HG02970 (cell line): ENCODE data around the gene NPFF.
"Not testable (repeated sequence)": the region's sequence is repeated elsewhere in the genome, so short reads cannot be mapped to it uniquely, and the experiment has no call there.

Source experiments
- ATAC-seq: cut with Tn5 transposase; IDR thresholded peaks from one replicate; pipeline ENCODE4 v1.9.1; 2021; ENCODE audit warnings: mild to moderate bottlenecking, moderate library complexity, moderate number of reproducible peaks; ENCODE audit not compliant: unreplicated experiment, low FRiP score

Gene NPFF

DNA sequence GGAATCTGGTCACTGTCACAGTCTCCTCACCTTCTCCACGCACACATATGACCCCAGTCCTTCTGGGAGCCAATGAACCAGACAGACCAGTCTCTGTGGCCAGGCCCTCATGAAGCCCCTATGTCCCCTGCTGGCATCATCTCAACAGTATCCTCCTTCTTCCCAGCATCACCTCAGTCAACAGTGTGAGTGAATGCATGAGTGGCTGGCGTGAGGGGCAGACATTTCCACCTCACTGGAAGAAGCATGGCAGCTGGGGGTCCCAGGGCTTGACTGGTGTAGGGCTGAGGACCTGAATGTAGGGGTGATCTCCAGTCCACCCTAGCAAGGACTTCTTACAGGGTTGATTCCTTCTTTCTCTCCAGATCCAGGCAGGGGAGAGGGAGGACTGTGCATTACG lies 9.8 kb downstream of the NPFF start:
- no peak for ATAC-seq

DNA sequence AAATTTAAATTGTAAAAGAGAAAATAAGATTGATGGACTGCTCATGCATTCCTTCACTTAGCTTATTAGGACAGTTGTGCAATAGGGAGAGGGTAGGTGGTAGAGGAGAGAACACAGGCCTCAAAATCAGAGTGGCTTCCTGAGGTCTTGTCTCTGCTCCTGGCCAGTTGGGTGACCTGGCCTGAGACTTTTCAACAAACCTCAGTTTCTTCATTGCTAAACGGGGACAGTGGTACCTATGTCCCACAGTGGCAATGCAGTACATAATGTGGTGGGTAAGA lies 10.6 kb downstream of the NPFF start:
- ATAC-seq, result no peak

DNA sequence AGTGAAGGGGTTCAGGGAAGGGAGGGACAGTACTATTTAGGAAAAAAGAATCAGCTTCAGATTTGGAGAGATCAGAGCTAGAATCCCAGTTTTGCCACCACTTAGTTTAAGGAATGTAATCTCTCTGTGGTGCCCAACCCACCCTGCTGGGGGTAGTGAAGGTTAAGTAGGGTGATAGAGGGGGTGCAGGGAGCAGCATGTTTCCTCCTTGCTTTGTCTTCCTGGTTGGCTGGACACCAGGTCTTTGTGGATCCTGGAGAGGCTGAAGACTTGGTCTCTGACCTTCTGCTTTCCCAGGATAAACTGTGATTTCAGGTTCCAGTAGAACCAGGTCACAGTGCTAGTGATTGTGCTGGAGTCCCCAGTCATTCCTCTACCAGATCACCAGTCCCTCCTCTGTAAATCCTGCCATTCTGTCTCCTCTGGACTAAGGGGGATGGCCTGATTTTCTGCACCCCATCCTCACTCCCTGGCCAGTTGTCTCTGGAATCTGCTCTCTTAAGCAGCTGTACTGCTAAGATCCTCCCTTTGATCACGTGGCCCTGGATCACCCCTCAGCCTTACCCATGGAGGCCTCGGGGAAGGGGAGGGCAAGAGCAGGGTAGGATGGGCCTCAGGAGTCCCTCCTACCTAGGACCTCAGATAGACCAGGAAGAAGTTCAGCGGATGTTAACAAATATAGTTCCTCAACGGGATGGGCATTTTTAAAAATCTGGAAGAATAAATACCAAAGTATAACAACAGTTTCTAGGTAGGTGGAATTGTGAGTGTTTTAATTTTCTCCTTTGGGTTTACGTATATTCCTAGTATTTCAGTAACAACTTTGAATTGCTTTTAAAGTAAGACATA lies 11.2 kb downstream of the NPFF start:
- ATAC-seq, result no peak

DNA sequence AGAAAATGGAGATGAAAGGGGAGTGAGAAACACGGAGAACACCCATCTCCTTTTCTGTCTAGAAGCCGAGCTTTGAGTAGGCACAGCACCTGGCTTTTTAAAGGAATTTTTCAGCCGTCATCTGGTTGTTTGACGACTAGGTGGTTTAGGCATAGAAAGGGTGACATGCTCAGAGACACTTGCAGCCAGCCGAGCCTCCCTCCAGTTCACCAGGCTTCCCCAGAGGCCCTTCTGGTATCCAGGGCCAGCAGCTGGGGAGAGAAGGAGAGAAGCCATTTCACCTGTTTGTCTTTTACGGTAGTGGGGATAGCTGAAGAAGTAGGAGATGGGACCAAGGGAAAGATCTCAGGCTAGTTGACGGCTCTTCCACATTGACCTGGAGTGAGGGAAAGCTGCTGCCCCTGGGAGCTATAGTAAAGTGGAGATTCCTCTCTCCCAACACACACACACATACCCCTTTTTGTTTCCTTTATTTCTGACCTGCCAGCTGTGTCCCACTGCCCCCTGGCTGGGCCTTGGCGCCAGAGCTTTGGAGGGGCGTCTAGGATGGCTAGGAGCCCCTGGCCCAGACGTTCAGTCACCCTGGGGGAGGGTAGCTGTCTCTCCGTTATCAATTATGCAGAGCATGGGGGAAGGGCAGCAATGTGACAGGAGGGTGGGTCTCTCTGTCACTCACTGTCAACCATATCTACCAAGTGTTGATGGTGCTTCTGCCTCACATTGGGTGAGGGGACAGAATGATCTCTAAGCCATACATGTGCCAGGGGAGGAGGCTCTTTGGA lies 13.5 kb downstream of the NPFF start:
- no peak for ATAC-seq

DNA sequence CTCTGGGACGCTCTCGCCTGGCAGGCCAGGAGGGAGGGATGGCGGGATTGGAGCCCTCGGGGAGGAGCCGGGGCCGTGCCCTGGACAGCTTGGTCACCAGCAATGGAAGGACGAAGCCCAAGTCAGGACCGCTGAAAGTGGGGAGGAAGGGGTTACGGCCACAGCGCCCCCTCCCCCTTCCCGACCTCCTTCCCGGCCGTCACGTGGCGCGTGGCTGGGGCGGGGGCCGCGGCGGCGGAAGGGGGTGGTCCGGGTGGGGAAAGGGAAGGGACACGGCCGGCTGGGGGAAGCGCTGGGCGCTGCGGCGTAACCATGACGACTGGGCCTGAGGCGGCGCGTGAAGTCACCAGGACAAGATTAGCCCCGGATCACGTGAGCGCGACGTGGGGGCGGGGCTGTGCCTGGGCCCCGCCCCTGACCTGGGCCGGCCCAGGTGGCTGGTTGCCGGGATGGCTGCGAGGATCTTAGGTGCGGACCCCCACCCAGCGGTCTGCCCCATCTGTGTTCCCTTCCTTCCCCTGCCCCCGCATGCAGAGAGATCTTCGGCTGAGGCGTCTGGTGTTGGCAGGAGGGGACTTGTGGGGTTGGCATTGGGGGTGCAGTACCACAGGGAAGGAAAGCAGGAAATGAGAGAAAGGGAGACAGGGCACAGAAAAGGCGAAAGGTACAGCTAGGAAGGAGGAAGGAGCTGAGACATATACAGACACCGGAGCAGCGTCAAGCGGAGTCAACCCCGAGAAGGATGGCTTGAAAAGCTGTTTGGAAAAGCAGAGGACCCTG lies 14.3 kb downstream of the NPFF start:
- peak; percentile 84 for ATAC-seq

DNA sequence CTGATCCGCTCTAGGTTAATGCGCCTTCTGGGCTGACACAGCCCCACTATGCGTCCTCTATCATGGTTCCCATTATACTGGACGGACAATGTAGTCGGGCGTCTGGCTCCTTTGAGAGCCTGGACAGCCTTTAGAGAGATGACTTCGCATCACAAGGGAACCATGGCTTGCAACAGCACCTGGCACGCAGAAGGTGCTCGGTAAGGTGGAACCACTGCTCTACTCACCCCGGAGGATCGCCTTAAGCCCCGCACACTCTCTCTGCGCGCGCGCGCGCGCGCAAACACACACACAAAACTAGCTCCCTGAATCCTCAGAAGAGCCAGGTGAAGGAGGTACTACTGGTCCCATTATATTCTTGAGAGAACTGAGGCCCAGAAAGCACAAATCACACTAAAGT lies 15.1 kb downstream of the NPFF start:
- no peak for ATAC-seq

DNA sequence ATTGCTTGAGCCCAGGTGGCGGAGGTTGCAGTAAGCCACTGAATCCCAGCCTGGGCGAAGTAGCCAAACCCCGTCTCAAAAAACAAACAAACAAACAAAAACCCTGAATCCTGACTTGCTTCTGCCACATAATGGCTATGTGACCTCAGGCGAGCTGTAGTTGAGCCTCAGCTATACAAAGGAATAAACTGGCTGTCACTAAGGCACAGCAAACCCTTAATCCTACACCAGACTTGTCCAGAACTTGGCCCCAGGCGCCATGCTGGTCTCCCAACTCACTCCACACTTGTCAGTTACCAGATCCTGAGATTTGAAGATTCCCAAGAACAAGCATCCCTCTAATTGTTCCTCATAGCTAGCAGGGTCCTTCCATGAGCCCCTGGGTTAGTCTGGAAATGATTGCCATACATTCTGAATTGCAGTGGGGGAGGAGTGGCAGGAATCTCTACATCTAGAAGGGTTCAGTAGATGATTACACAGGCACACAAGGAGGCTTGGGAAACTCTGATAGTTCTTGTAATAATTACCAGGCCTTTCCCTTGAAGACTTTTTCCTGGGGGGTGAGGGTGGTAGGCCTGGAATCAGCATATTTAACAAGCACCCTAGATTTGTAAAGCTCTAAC lies 17.9 kb downstream of the NPFF start:
- ATAC-seq, result no peak

DNA sequence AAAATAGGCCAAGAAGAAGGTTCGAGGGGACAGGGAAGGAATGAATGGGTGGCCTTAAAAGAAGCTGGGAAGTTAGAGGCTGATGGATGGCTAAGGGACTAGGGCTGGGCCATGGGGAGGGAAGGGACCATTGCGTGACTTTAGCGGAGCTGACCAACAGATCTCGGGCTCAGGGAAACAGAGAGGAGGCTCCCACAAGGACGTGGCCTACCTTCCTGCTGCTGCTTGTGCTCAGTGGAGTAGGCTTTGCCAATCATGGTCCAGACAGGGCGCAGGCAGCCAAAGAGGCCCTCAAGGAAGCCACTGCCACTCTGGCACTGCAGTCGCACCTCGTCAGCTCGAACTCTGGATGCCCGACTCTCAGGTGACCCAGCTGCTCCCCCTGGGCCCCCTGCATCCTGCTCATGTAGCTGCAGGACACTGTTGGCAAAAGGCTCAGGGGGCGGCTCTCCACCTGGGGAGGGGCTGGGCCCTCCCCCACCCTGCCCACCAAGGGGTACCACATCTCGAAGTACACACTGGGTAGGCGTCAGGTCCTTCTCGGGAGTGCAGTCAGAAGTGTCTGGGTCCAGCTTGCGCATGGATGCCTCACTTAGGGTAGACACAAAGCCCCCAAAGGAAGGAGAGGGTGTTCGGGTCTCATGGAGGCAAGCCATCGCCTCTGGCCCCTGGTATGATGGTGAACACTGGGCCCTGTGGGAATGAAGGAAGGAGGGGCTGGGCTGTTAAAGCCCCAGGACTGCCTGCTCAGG lies 20.4 kb downstream of the NPFF start:
- no peak for ATAC-seq

DNA sequence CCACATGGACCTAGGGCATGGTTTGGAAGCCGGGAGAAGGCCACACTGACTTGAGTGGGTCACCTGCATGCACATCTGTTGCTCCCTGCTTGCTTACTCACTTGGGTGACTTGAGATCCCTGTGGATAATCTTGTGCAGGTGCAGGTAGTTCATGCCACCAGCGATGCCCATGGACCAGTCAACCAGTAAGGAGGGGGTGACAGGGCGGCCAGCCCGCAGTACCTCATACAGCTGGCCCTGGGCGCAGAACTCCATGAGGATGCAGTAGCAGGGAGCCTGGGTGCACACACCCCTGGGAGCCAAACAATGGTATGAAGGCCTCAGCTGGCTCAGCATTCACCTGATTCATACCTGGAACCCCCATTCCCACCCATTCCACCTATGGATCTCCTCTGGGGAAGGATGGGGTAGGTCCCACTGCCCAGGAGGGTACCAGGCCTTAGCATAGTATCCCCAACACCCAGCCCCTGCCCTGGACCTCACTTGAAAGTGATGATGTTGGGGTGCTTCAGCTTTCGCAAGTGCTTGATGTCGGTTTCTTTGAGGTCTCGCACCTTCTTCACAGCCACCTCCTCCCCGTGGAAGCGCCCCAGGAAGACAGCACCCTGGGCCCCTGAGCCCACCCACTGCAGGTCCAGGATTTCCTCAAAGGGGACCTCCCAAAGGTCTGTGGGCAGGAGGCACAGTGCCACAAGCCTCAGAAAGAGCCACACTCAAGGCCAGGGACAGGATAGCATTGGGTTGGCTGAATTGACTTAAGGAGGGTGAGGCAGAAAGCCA lies 21.1 kb downstream of the NPFF start:
- ATAC-seq, result no peak

DNA sequence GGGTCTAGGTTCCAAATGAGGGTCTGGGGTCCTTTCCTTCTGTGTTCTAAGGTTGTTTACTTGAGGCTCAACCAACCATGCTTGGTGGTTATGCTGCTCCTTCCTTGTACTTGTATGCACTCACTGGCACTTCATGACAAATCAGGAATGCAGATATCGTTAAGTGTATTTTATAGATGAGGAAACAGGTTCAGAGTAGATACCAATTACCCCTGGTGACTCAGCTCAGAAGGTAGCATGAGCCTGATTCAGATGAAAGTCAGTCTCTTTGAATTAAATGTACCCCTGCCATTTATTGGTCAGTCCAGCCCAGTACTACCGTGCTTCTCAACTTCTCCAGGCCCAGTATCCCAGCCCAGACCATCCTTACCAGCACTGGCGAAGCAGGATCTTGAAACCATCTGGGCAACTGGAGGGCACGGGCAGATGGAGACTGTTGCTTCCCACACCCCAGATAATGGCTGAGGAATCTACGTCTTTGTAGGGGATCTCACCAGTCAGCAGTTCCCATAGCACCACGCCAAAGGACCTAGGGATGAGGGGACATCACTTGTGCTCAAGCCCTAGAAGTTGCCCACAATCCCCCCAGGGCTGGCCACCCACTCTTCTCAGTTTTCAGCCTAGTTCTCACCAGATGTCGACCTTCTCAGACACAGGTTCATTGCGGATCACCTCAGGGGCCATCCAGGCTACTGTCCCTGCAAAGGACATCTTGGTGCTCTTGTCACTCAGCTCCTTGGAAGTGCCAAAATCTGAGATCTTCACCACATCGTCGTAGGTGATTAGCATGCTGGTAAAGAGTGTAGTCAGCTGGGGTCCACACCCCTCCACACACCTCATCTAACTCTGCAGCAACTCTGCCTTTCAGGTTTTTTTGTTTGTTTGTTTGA lies 22.4 kb downstream of the NPFF start:
- ATAC-seq, result no peak

DNA sequence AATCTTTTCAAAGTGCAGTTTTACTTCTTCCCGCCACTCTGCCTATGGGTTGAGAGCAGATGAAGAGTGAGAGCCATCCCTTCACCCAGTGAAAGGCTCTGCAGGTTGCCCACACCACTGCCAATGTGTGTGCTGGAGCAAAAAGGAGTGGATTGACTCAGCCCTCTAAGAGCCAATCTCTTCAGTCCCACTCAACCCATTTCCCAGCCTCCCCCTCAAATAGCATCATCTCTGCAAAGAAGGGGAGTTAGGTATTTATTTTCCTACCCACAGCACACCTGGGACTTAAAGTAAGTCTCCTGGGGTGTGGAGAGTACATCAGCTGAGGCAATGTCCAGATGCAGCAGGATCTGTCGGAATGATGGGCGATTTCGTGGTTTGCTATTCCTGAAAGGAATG lies 23.3 kb downstream of the NPFF start:
- no peak for ATAC-seq

DNA sequence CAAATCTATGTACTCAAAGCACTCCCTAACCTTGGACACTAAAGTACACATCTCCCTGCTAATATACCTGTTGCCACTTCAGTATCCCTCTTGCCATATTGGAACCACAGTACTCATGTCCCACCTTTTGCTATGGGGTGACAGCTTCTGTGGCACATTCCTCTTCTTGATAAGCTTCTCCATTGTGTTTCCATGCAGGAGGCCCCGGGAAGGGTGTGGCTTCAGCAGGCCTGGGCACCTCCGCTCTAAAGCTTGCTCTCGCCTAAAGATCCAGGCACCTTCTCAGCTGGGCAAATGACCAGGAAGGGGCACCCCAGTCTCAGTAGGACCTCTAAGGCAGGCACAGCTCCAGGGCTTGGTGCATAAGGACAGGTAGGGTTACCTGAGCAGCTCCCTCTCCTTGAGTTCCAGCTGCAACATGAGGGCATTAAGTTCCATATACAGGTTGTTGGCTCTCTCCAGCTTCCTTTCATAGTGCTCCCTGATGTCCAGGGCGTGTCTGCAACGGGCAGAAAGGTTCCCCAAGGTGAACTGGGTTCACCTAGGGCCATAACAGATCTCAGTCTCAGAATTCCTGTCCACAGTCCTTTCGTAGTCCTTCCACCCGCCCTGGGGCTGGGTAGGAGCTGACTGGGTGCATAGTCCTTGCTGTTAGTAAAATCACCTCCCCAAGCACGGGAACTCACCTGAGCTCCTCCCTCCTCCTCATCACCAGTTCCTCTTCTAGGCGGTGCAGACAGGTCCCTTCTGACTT lies 23.9 kb downstream of the NPFF start:
- ATAC-seq, result no peak

DNA sequence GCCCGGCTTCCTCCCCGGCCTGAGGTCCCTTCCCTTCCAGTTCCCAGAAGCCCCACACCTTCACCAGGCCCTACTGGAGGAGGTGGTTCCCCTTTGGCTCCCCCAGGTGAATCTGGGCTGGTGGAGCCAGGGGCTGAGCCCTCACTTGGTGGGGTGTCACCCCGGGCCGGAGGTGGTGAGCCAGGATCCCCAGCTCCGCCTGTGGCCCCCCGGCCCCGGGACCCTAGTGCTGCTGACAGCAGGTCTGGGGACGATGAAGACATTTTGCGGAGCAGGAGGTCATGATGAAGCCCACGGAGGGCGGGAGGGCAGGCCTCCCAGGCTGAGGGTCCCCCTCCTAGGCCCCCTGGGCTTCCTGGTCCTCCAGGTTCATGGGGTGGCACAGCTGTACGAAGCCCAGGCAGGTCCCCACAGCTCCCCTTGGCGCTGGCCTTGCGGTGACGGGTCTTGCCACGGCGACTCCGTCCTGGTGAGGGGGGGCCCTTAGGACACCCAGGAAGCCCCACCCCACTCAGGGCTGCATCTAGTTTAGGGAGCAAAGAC lies 24.6 kb downstream of the NPFF start:
- ATAC-seq, result no peak

DNA sequence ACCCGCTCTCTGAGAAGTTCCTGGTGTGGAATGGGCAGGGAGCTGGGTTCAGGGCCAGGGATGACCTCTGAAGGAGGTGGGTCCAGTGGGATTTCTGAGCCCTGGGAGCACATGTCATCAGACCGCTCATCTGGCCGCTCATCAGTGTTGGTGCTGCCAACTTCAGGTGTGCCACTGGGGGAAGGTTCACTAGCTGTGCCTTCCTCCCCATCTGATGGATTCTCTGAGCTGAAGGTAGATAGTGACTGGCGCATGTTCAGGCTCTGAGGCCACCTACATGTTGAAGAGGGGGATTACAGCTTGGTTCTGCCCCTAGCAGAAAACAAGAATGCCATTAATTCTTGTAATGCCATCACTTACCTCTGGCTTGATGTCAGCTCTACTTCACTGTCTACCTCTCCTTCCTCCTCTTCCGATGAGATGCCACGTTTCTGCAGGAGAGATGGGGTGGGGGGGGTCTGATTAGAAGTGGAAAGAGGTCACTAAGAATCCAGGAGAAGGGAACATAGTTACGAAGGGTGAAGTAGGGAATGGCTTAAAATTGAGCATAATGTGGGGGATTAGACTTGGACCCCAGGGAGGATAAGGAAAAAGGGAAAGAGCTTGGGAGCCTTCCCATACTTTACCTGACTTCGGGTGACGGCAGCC lies 25.2 kb downstream of the NPFF start:
- ATAC-seq, result no peak

DNA sequence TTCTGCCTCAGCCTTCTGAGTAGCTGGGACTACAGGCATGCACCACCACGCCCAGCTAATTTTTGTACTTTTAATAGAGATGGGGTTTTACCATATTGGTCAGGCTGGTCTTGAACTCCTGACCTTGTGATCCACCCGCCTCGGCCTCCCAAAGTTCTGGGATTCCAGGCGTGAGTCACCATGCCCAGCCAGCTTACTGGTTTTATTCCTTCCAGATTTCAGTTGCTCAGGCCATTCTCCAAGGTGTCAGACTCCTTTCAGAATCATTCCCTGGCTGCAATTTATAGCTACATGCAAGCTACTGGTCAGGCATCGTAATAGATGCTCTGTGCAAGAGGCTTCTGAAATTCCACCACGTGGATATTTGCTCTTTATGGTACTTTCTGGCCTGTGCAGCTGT lies 25.8 kb downstream of the NPFF start:
- ATAC-seq, result not testable (repeated sequence)

DNA sequence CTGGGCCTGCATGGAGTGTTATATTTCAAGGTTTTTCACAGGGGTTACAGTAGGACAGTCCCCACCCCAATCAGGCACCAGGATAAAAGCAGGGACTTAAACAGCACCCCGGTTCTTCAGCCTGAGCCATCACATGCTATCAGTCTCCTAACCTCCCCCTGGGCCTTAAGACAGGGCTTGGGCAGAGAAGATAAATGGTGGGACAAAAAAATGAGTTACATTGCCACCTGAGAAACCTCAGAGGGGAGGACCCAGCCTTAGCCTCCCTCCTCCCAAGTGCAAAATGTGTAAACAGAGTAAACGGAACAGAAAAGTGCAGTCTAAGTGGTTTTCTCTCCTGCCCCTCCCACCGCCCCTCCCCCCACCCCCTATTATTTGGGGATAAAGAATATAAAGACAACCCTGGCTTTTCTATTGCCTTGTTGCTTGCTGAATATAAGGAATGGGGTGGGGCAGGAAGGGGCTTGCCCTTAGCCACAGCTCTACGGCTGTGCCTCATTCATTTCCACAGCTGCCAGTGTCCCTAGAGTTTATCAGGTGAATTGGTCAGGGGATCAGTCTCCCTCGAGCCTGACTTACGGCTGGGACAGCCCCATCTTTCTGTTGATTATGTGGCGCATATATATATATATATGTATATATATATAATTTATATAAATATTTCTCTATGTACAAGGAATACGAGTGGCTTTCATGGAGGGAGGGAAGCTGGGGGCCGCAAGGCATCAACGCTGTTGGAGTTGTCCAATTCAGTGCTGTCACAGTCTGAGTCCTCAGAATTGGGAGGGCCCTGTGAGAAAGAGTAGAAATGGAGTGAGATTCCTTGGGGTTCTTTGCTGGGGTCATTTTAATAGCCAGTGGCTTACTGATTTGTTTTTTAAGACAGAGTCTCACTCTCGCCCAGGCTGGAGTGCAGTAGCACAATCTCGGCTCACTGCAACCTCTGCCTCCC lies 26.5 kb downstream of the NPFF start:
- no peak for ATAC-seq
